Neural progenitor cell (in vitro differentiated cells): ENCODE data around the gene SLC47A2.

Experiments used
- EZH2 ChIP-seq: fragments of 200-600 bp; sonication (generic); IDR thresholded peaks from 2 replicates; pipeline ENCODE4 v1.6.1; 2017; ENCODE audit warnings: antibody characterized with exemption, mild to moderate bottlenecking, moderate library complexity
- TF ChIP-seq, protein P1 (sequence below): fragments of 200-600 bp; sonication (generic); IDR thresholded peaks from 2 replicates; pipeline ENCODE4 v1.5.1; 2017; ENCODE audit warnings: antibody characterized with exemption, mild to moderate bottlenecking

DNA sequence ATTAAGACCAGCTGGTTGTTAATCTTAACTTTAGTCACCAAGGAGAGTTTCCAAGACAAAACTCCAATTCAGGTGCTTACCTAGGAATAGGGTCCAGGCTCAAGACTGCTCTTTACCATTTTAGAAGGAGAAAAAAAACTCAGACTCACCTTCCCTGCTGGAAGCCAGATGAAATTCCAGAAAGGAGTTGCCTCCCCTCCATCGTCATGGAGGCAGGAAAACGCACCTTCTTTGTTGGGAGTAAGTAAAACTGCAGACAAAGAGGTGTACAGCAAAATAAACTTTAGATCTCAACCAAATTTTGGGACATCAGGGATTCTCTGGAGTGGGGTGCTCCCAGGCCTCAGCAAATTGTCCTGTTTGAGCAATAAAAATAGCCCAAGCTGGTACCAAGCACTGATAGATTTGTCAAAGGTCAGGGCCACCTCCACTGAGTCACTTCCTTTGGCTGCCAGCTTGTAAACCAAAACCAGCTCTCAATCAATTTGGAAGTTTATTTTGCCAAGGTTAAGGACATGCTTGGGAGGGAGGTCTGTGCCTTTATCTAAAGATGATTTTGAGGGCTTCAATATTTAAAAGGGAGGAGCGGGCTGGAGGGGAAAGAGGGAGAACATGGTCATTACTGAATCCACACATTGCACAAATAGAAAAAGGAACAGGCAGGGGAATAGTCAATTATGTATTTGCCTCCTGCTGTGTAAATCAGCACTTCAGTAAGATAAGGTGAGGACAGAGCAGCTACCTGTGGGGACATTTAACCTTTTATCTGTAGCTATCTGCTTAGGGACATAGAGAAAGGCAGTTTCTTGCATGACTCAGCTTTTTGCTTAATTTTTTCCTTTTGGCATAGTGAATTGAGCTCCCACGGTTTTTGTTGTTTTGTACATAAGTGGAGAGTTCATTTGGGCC, 69.3 kb downstream of the SLC47A2 start:
- no peak for TF ChIP-seq EZH2
- TF ChIP-seq, protein P1, sequence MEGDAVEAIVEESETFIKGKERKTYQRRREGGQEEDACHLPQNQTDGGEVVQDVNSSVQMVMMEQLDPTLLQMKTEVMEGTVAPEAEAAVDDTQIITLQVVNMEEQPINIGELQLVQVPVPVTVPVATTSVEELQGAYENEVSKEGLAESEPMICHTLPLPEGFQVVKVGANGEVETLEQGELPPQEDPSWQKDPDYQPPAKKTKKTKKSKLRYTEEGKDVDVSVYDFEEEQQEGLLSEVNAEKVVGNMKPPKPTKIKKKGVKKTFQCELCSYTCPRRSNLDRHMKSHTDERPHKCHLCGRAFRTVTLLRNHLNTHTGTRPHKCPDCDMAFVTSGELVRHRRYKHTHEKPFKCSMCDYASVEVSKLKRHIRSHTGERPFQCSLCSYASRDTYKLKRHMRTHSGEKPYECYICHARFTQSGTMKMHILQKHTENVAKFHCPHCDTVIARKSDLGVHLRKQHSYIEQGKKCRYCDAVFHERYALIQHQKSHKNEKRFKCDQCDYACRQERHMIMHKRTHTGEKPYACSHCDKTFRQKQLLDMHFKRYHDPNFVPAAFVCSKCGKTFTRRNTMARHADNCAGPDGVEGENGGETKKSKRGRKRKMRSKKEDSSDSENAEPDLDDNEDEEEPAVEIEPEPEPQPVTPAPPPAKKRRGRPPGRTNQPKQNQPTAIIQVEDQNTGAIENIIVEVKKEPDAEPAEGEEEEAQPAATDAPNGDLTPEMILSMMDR, result no peak
